A549 (cell line): ENCODE results near the gene MEIOSIN.

ENCODE experiments used
- CEBPB ChIP-seq, 2 experiments: fragments of >200 bp in 1 of 2; sonication (Bioruptor Twin) in 1 of 2; formaldehyde crosslinking in 1 of 2; IDR thresholded peaks; 2 replicates each; pipeline ENCODE4 v1.6.1; 2012 to 2016
- EP300 ChIP-seq, 2 experiments: fragments of >200 bp; sonication (Bioruptor Twin); formaldehyde crosslinking; IDR thresholded peaks; 2 replicates in 1 of 2; 3 replicates in 1 of 2; pipeline ENCODE4 v1.6.1; 2016 to 2017
- KDM1A ChIP-seq: fragments of 200-600 bp; sonication (generic); IDR thresholded peaks from 2 replicates; pipeline ENCODE4 v1.6.1; 2016; ENCODE audit warnings: low read depth, mild to moderate bottlenecking
- MAZ ChIP-seq: fragments of 150-350 bp; IDR thresholded peaks from 2 replicates; pipeline ENCODE4 v1.6.1; 2014; ENCODE audit warnings: antibody characterized with exemption, low read depth, low read length, borderline replicate concordance
- NR3C1 ChIP-seq: fragments of >200 bp; sonication (Bioruptor Twin); formaldehyde crosslinking; IDR thresholded peaks from 3 replicates; pipeline ENCODE4 v1.6.1; 2017
- PHF8 ChIP-seq: fragments of 200-600 bp; sonication (generic); IDR thresholded peaks from 2 replicates; pipeline ENCODE4 v1.6.1; 2016; ENCODE audit warnings: low read depth, mild to moderate bottlenecking, antibody characterized with exemption, moderate library complexity, borderline replicate concordance
- POLR2A ChIP-seq: IDR thresholded peaks from 2 replicates; pipeline ENCODE4 v1.6.1; 2012; ENCODE audit warnings: mild to moderate bottlenecking, low read length
- RAD21 ChIP-seq, 2 experiments: fragments of >200 bp in 1 of 2; sonication (Bioruptor Twin) in 1 of 2; formaldehyde crosslinking in 1 of 2; IDR thresholded peaks in 1 of 2; conservative IDR thresholded peaks in 1 of 2; 2 replicates in 1 of 2; 3 replicates in 1 of 2; pipeline ENCODE4 v1.6.1; 2012 to 2018; ENCODE audit warnings: inconsistent platforms in 1 of 2
- TF ChIP-seq, protein P1 (sequence below): fragments of >200 bp; sonication (Bioruptor Twin); formaldehyde crosslinking; IDR thresholded peaks from 3 replicates; pipeline ENCODE4 v1.5.1; 2016
- TF ChIP-seq, protein P2 (sequence below): fragments of 250-450 bp; sonication (Bioruptor Pico); IDR thresholded peaks from 2 replicates; pipeline ENCODE4 v1.5.0; 2021; ENCODE audit warnings: mild to moderate bottlenecking, moderate library complexity, borderline replicate concordance

DNA sequence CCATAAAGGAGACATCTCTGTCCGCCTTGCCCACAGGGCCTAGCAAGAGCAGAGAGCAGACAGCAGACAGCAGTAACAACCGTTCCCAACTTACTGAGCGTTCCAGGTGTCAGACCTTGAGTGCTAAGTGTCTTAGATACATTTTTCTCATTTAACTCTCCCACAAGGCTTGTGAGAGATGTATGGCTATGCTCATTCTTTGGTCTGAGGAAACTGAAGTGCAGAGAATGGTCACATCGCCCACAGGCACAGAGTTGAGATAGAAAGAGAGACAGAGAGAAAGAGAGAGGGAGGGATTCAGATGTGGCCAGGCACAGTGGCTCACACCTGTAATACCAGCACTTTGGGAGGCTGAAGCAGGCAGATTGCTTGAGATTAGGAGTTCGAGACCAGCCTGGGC is 14.3 kb downstream of the MEIOSIN start:
- TF ChIP-seq, protein P1, sequence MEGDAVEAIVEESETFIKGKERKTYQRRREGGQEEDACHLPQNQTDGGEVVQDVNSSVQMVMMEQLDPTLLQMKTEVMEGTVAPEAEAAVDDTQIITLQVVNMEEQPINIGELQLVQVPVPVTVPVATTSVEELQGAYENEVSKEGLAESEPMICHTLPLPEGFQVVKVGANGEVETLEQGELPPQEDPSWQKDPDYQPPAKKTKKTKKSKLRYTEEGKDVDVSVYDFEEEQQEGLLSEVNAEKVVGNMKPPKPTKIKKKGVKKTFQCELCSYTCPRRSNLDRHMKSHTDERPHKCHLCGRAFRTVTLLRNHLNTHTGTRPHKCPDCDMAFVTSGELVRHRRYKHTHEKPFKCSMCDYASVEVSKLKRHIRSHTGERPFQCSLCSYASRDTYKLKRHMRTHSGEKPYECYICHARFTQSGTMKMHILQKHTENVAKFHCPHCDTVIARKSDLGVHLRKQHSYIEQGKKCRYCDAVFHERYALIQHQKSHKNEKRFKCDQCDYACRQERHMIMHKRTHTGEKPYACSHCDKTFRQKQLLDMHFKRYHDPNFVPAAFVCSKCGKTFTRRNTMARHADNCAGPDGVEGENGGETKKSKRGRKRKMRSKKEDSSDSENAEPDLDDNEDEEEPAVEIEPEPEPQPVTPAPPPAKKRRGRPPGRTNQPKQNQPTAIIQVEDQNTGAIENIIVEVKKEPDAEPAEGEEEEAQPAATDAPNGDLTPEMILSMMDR, result no peak
- TF ChIP-seq CEBPB (IDR thresholded peaks at IDR 0.05) (no peak), NR3C1 (no peak), PHF8 (no peak), MAZ (no peak), POLR2A (no peak), RAD21 (conservative IDR thresholded peaks at IDR 0.05 in 1 of 2, IDR thresholded peaks at IDR 0.05 in 1 of 2) (no peak), KDM1A (no peak), EP300 (IDR thresholded peaks at IDR 0.05) (no peak)
- TF ChIP-seq, protein P2, sequence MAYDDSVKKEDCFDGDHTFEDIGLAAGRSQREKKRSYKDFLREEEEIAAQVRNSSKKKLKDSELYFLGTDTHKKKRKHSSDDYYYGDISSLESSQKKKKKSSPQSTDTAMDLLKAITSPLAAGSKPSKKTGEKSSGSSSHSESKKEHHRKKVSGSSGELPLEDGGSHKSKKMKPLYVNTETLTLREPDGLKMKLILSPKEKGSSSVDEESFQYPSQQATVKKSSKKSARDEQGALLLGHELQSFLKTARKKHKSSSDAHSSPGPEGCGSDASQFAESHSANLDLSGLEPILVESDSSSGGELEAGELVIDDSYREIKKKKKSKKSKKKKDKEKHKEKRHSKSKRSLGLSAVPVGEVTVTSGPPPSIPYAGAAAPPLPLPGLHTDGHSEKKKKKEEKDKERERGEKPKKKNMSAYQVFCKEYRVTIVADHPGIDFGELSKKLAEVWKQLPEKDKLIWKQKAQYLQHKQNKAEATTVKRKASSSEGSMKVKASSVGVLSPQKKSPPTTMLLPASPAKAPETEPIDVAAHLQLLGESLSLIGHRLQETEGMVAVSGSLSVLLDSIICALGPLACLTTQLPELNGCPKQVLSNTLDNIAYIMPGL, result no peak
